HG03520 (cell line): ENCODE data around the gene TMEM170A.

Experiments
- ATAC-seq: cut with Tn5 transposase; IDR thresholded peaks from one replicate; pipeline ENCODE4 v1.9.1; 2021; ENCODE audit warnings: mild to moderate bottlenecking, moderate library complexity; ENCODE audit not compliant: unreplicated experiment

TMEM170A gene

DNA sequence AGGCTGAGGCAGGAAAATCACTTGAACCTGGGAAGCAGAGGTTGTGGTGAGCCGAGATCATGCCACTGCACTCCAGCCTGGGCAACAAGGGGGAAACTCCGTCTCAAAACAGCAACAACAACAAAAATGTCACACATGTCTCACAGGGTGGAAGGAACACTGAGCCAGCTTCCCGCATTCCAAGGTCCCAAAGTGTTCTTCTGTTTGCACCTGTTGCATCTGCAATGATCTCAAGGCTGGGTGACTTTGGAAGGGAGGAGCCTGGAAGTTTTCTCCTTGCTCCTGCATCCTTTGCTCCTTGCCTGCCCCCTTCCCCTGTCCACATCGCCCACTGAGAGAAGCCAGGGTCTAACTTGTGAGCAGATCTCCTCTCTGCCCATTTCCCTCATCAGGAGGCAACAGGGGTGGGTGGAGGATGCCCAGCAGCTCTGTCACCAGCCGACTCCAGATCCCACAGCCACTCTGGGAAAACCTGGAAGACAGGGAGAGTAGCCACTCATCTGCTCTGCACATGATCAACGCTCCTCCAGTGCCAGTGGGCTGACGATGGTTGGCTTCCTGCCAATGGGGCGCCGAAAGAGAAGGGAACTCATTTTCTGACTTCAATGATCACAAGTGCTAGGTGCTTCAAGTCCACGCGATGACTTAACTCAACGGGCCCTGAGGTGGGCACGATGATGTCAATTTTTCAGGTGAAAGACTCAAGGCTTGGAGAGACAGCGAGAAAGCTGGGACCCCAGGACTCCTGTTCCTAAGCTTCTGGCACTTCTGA, 18.1 kb upstream of the TMEM170A start:
- ATAC-seq: no peak

DNA sequence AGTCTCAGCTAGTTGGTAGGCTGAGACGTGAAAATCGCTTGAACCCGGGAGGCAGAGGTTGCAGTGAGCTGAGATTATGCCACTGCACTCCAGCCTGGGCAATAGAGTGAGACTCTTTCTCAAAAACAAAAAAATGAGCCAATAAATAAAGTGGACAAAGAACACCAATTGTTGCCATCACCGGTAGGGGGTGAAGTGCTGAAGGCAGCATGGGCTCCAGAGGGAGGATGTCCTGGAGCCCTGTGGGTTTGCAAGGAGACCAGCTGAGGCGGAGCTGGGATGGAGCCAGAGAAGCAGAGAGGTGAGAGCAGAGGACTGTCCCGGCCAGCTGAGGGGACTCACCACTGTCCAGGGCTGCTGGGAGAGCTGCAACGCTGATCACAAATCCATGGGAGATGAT, 17.0 kb upstream of the TMEM170A start:
- no peak for ATAC-seq

DNA sequence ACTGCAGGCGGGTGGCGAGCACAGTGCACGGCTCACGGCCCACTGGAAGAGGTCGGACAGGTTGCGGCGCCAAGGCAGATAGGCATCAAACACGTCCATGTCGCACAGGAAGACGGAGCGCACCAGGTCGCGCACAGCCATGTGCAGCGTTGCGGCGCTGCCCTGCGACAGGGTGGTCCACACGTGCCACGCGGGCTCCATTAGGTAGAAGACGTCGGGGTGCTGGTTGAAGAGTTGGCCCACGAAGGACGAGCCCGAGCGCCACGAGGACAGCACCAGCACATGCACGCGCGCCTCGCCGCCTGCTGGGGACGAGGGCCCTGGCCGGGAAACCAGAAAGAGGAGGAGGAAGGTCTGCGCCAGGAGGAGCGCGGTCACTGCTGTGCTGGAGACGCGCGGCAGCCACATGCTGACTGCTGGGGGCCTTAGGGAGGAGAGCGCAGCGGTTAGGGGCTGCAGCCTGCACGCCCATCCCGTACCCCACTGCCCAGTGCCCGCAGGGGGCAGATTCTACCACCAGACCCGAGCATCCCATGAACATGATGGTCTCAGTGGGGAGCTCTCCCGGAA, 15.0 kb upstream of the TMEM170A start:
- ATAC-seq: no peak

DNA sequence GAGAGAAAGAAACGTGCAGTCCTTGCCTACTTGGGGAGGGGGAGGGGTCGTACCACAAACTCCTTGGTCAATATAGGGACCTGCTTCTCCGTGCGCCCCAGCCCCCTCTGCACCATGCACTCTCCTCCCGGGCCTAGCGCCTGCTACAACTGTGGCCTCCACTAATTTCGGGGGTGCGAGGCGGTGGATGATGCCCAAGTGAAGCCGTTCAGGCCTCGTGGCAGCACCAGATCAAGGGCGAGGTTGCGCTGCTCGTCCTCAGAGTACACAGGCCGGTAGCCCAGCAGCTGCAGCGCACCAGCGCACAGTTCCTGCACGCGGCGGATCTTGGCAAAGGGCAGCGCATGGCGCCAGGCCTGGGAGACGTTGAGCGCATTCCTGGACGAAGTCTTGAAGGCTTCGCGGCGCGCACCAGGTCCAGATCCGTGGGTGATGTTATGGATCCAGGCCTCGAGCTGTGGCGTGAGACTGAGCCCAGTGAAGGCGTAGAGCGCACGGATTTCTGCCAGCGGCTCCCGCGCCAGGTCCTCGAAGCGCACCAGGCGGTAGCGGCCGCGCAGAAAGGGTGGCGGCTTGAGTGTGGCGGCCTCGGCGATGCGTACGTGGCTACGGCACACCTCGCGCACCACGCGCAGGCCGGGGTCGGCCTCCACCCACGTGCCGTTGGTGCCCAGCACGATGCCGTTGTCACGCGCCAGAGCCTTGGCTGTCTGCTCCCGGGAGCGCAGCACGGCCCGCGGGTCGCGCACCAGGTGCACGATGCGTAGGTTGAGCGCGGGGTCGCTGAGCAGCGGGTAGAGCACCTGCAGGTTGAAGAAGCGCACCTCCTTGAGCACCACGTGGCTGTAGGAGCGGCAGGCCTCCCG, 14.2 kb upstream of the TMEM170A start:
- no peak for ATAC-seq

DNA sequence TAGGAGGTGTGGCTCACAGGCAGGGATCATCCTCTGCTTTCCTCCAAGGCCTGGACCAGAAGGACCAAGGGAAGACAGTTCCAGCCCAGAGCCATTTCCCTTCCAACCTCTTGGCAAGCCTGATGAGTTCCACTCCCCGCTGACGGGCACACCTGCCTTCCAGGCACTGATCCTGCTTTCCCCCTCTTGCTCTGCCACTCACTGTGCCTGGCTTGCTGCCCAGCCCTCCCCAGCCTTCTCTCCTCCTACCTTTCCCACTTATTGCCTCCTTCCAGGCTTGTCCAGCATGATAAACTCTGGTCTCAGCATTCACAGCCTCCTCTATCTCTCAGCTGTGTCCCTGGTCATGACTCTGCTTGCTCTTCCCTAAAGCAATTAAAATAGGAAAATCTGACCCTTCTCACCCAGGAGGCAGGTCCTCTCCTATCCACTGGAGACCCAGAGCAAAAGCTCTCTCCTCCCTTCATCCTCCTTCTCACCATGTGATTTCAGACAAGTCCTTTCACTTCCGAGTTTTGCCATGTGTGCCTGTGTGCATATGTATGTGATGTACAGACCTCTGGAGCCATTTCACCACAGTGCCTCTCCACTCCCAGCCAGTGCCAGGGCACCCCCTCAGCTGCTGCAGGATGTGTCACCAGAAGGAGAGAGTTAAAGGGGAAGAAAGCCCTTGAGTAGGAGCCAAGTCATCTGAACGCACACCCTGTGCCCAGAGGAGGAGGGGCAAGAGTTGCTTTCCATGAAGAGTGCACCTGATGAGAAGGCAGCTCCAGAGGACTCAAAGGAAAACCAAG, 13.4 kb upstream of the TMEM170A start:
- ATAC-seq: no peak

DNA sequence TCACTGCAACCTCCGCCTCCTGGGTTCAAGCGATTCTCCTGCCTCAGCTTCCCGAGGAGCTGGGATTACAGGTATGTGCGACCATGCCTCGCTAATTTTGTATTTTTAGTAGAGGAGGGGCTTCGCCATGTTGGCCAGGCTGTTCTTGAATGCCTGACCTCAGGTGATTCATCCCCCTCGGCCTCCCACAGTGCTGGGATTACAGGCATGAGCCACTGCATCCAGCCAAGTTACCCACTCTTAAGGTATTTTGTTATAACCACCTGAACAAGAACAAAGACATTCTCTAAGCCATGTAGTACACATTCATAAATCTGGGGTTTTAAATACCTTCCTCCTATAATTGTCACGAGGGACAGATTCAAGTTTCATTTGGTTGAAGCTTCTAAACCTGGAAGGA, 12.3 kb upstream of the TMEM170A start:
- ATAC-seq: no peak

DNA sequence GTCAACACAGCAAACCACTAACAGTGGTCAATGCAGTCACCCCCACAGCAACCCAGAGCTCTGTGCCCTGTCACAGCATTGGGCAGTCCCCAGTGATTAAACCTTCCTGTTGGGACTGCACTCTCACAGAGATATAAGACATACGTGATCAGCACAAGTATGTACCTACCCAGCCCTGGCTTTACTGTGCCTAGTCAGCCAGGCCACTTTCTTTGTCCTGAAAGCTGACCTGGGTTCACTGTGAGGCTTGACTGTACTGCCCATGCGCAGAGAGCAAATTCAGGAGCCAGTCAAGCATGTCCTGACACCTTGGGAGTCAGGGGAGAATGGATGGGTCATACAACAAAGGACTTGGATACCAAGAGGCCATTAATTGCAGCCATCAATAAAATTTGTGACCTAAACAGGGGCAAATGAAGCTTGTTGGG, 10.9 kb upstream of the TMEM170A start:
- no peak for ATAC-seq

DNA sequence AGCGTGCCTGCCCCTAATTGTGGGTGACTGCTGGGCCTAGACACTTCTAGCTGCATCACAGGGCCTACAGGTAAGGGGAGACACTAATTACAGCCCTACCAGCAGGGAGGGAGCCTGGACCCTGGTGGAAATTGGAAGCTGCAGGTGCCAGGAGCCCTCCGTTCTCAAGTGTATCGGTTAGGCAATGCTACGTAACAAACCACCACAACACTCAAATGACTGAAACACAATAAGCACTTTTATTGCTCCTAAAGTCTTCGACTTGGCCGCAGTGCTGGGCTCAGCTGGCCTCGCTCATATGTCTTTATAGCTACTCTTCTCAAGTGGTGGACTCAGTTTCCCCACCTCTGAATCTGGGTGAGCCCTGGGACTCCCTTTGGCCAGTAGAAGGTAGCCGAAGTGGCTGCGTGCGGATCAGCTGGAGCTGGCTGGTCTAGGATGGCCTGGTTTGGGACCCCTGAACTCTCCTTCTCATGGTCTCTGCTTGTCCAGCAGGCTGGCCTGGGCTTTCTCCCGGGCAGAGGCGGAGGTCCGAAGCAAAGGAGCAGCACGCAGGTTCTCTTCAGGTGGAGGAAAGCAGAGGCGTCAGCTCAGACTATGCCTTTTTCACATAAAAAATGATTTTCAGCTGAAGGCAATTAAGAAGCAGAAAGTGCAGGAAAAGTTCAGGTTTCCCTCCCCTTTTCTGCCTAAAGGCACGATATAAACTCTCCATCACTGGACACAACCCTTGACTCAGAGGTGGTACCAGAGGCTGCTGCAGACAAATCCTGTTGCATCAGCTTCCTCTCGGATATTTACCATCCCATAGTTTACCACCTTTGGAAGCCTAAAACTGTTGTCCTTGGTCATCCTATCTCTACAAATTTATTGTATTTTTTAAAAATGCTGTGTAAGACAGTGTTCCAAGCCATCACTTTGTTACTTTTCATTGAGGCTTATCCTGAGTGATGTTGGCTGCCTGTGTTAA, 8.7 kb upstream of the TMEM170A start:
- no peak for ATAC-seq

DNA sequence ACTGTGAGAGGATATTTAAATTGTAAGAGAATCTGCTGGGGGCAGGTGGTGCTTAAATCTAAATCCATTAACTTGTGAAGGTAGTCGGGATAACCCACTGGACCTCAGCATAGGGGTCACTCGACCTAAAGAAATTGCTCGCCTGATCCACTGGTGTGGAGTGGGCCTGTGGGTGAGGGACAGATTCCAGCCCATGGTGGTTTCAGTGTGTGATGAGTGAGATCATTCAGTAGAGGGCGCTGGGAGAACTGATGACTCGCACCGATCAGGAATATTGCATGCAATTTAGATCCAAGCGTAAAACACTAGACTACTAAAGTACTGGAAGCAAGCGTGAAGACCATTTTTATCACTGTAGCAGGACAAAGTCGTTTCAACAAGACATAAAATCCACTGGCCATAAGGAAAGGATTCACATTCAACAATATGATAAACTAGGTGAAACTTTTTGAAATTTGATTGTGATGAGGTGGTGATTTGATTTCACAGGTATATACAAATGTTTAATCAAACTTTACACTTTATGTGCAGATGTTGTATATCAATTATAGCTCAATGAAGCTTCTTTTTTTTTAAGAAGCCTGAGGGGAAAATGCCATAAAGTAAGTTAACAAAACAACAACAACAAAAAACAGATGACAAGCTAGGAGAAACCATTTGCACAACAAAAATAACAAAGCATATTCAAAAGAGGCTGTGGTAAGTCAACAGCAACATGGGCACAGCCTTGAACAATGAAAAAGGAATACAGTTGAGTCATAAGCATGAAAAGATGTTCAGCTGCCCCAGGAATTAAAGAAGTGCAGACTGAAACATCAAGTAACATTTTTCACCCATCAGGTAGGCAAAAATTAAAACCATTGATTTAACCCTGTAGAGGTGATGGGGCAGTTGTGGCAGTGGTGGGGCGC, 7.5 kb upstream of the TMEM170A start:
- ATAC-seq: peak; percentile 79

DNA sequence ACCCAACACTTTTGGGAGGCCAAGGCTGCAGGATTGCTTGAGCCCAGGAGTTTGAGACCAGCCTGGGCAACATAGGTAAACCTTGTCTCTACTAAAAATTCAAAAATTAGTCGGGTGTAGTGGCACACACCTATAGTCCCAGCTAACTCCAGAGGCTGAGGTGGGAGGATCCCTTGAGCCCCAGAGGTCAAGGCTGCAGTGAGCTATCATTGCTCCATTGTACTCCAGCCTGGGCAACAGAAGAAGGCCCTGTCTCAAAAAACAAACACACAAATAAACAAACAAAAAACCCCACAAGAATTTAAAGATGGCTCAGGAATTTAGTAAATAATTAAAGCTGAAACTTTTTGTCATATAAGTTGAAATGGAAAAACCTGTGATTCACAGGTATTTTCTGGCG, 2.3 kb upstream of the TMEM170A start:
- no peak for ATAC-seq

DNA sequence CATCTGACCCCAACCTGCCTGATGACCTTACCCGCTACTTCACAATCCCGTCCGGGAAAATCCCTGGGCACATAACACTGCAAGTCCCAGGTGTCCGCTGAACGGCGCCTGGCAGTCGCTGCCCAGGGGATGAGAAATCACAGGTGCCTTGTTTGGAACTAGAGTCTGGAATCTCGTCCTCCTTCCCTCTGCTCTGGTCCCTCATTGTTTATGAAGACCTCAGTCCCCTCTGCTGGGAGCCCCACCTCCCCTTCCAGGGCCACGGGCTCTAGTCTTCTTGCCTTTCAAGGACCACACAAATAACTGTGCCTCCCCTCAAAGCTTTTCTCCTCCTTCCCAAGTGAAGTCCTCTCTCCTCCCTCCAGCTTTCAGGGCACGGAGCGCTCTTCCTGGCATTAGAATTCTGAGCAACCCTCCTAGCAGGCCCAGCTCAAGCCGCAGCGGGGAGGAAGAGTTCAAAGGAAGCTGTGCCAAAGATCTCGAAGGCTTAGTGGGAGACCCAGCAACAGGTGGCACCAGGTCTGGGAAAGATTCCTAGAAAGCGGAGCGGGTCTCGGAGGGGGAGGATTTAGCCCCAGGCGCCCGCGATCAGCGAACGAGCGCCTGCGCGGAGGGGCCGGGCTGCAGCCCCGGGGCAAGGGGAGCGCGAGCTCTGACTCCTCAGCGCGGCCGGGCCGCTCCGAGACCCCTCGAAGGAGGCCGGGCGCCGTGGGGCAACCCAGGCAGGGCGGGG, 934 bp downstream of the TMEM170A start:
- ATAC-seq: peak; percentile 2

DNA sequence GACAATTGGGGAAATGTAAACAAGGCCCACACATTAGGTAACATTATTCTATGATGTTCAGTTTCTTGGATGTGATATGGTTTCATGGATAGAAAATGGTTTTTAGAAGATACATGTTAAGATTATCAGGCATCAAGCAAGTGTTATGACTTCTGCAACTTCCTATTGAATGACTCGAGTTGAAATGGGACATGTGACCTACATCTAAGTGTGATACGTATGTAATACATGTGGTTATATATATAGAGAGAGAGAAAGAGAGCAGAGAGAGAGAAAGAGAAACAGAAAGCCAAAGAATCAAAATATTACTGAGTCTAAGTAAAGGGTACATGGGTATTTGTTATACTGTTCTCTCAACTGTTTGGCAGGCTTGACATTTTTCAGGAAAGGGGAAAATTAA, 1.7 kb downstream of the TMEM170A start:
- ATAC-seq: peak; percentile 24

DNA sequence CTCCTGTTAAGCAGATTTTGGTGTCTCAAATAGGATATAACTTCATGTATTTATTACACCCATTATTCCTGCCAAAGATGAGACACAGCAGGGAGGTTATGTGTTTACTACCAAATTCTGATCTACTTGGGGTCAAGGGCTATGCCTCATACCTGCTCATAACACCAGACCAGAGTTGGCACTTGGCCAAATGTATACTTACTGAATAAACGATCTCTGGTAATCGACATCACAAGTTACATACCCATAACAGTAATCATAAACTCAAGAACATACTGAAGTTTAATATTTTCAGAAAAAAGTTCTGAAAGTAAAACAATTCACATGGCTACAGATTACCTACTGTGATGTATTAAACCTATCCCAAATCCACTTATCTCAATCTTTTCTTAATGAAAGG, 2.9 kb downstream of the TMEM170A start:
- no peak for ATAC-seq

DNA sequence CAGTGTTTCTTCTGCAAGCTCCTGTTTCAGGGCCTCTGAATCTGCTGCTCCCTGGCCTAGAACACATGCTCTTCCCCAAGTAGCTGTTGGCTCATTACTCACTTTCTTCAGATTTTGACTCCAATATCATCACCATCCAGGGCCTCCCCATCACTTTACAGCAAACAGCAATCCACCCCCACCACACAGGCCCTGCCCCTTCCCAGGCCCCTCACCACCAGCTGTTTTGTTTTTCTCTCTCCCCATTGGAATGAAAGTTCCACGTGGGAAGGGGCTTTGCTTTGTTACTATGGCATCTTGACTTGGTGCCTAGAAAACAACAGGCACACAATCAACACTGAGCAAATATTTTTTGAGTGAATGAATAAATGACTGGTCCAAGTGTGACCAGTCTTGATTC, 4.0 kb downstream of the TMEM170A start:
- no peak for ATAC-seq

DNA sequence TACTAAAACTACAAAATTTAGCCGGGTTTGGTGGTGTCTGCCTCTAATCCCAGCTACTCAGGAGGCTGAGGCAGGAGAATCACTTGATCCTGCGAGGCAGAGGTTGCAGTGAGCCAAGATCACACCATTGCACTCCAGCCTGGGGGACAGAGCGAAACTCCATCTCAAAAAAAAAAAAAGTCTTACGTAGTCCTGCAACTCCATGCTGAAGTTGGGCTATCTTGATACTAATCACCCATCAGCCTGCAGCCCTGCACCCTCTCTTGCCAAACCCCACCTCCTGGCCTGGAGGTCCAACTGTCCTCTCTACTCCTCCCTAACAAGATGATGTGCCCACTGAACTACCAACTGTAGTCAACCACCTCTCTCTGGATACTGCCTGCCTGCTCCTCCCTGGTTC, 4.8 kb downstream of the TMEM170A start:
- no peak for ATAC-seq

DNA sequence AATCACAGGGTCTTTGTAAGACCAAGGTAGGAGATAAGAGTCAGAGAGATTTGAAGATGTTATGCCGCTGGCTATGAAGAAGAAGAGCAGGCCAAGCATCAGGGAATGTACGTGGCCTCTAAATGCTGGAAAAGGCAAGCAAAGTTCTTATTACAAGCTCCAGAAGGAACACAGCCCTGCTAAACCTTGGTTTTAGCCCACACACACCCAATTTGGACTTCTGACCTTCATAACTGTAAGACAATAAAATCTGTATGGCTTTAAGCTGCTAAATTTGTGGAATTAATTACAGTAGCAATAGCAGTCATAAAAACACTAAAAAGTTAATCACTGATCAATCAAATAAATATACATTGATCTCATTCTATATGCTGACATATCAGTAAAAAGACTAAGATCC, 6.0 kb downstream of the TMEM170A start:
- no peak for ATAC-seq

DNA sequence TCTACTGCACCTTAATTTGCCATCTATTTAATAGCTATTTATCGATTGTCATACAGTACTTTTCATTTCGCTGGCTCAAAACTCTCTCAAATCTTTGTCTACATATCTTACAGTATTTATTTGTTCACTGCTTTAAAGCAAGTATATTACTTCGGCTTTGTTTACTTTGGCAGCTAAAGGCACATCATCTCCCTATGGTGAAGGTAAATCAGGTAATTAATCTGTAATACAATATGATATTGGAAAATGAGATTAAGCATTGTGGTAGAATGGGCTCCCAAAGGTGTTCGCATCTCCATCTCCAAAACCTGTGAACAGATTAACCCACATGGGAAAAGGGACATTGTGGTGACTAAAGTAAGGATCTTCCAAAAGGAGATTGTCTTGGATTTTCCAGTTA, 6.5 kb downstream of the TMEM170A start:
- no peak for ATAC-seq

DNA sequence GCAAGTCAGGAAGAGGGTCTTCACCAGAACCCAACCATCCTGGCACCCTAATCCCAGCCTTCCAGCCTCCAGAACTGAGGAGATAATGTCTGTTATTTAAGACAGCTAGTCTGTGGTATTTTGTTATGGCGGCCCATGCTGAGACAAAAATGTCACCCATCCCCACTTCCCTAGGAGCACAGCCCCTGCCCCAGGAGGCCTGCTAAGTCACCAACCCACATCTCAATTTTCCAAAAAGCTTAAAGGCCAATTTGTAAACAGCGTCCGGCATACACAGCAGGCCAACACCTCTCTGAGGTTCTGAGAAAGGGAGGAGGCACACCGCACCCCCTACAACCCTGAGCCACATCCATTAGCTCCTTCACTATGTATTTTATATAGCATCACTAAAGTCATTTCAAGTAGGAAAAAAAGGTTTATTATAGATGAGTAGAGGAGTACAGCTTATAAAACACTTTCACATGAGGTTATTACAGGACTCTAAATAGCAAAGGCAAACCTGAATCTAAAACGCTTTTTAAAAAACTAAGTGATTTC, 6.9 kb downstream of the TMEM170A start:
- ATAC-seq: no peak
